ENCODE measurements around the gene TRABD2B. TPM values are rescaled to one million over a fixed set of nuclear protein-coding genes. Genes with fewer than 3 reads are reported as not detected.

Gene TRABD2B
- total RNA-seq, 1 experiment from 2014 or later, result 0.36 TPM

DNA sequence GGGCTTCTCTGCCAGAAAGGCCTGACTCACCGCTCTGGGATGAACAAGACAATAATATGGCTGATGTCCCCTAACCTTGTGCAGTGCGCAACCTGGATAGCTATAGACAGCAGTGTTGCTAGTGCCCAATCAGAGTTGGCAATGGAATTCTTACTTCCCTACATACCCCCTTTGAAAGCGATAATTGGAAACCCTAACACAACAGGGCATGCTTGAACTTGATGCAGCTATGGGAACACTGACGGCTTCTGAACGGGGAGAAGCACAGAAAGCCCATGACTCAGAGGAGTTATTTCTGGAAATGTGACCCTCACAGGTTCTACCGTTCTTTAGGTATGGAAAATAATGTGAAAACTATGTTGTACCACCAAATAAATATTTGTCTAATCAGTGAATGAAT, 200.6 kb downstream of the TRABD2B start:
- Mint-ChIP-seq H3K9me3 (ENCODE audit: unreplicated experiment) (no peaks in the 10 kb centered on the region), H3K36me3 (ENCODE audit: insufficient read depth, unreplicated experiment) (no peaks in the 10 kb centered on the region)
- POLR2A ChIA-PET, result no interaction called here

GRCh38 chr1:47795102-47795501, 202.1 kb downstream of the TRABD2B start:
- no peak for TF ChIP-seq CTCF (IDR thresholded peaks at IDR 0.05; ENCODE audit: insufficient read depth in 1 of 2, low read depth in 1 of 2, low read length in 1 of 2, severe bottlenecking in 1 of 2, unreplicated experiment in 1 of 2)

More for the DNA sequence above, 200.6 kb downstream of the TRABD2B start:
- H3K36me3 ChIP-seq (ENCODE audit: control insufficient read depth, insufficient read depth, low read length), result no peaks in the 10 kb centered on the region
- no peak overlapping the region for H3K4me3 ChIP-seq (ENCODE audit: low read depth, low read length)
- no peak for TF ChIP-seq CTCF (IDR thresholded peaks at IDR 0.05; ENCODE audit: insufficient read depth in 1 of 2, low read depth in 1 of 2, low read length in 1 of 2, severe bottlenecking in 1 of 2, unreplicated experiment in 1 of 2)
- no peak for DNase-seq
- no peaks in the 10 kb centered on the region for H3K27me3 Mint-ChIP-seq (ENCODE audit: insufficient read depth, unreplicated experiment)
- CTCF ChIA-PET, result no interaction called here
- no peak overlapping the region for H3K27ac Mint-ChIP-seq (ENCODE audit: unreplicated experiment)
- H3K4me1 ChIP-seq, result no peaks in the 10 kb centered on the region
- no peaks in the 10 kb centered on the region for H3K27me3 ChIP-seq (replicated peaks; ENCODE audit: control insufficient read depth, insufficient read depth, low read length)
- no peaks in the 10 kb centered on the region for H3K4me1 Mint-ChIP-seq (ENCODE audit: low read depth, unreplicated experiment)
- no TSS peak for BruUV-seq (replicated peaks)
- no peaks in the 10 kb centered on the region for H3K9me3 ChIP-seq
- no peak overlapping the region for H3K4me3 Mint-ChIP-seq (ENCODE audit: unreplicated experiment)
- intact Hi-C loops (cut with micrococcal nuclease; ENCODE audit: unreplicated experiment), result no loop called here

DNA sequence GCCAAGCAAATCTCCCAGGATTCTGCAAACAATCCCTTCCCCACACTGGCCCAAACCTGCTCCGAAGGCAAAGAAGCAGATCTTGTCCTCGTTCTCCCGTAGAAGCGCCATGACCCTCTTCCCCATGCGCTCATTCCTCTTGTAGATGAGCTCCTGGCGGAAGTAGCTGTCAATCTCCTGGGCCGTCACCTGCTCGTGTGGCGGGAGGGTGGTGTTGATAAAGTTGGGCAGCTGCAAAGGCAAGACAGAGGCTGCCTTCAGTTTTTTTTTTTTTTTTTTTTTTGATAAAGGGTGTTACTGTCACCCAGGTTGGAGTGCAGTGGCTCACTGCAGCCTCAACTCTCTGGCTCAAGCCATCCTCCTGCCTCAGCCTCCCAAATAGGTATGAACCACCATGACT, 202.7 kb downstream of the TRABD2B start:
- Mint-ChIP-seq H3K4me1 (ENCODE audit: low read depth, unreplicated experiment) (no peaks in the 10 kb centered on the region), H3K27me3 (ENCODE audit: insufficient read depth, unreplicated experiment) (no peaks in the 10 kb centered on the region), H3K27ac (ENCODE audit: unreplicated experiment) (no peak overlapping the region), H3K9me3 (ENCODE audit: unreplicated experiment) (no peaks in the 10 kb centered on the region), H3K4me3 (ENCODE audit: unreplicated experiment) (no peak overlapping the region), H3K36me3 (ENCODE audit: insufficient read depth, unreplicated experiment) (no peaks in the 10 kb centered on the region)
- Histone ChIP-seq H3K4me1 (no peaks in the 10 kb centered on the region), H3K36me3 (ENCODE audit: control insufficient read depth, insufficient read depth, low read length) (no peaks in the 10 kb centered on the region), H3K27me3 (replicated peaks; ENCODE audit: control insufficient read depth, insufficient read depth, low read length) (no peaks in the 10 kb centered on the region), H3K4me3 (ENCODE audit: low read depth, low read length) (no peak overlapping the region), H3K9me3 (no peaks in the 10 kb centered on the region)
- DNase-seq, result no peak
- CTCF ChIA-PET, result no interaction called here
- no peak for TF ChIP-seq CTCF (IDR thresholded peaks at IDR 0.05; ENCODE audit: insufficient read depth in 1 of 2, low read depth in 1 of 2, low read length in 1 of 2, severe bottlenecking in 1 of 2, unreplicated experiment in 1 of 2)
- POLR2A ChIA-PET, result no interaction called here
- intact Hi-C loops (cut with micrococcal nuclease; ENCODE audit: unreplicated experiment), result no loop called here
- no TSS peak for BruUV-seq (replicated peaks)

More at GRCh38 chr1:47795102-47795501, 202.1 kb downstream of the TRABD2B start:
- BruUV-seq (replicated peaks), result no TSS peak
- H3K9me3 ChIP-seq, result no peaks in the 10 kb centered on the region
- H3K27me3 ChIP-seq (replicated peaks; ENCODE audit: control insufficient read depth, insufficient read depth, low read length), result no peaks in the 10 kb centered on the region
- Mint-ChIP-seq H3K27me3 (ENCODE audit: insufficient read depth, unreplicated experiment) (no peaks in the 10 kb centered on the region), H3K9me3 (ENCODE audit: unreplicated experiment) (no peaks in the 10 kb centered on the region), H3K4me1 (ENCODE audit: low read depth, unreplicated experiment) (no peaks in the 10 kb centered on the region), H3K36me3 (ENCODE audit: insufficient read depth, unreplicated experiment) (no peaks in the 10 kb centered on the region), H3K4me3 (ENCODE audit: unreplicated experiment) (no peak overlapping the region), H3K27ac (ENCODE audit: unreplicated experiment) (no peak overlapping the region)
- H3K4me3 ChIP-seq (ENCODE audit: low read depth, low read length), result no peak overlapping the region
- no peaks in the 10 kb centered on the region for H3K36me3 ChIP-seq (ENCODE audit: control insufficient read depth, insufficient read depth, low read length)
- ChIA-PET POLR2A (no interaction called here), CTCF (no interaction called here)
- H3K4me1 ChIP-seq, result no peaks in the 10 kb centered on the region
- intact Hi-C loops (cut with micrococcal nuclease; ENCODE audit: unreplicated experiment), result no loop called here
- DNase-seq, result no peak
